Midbrain (tissue), 1 donor: ENCODE results near the gene UBFD1.
"Not testable (repeated sequence)": the region's sequence is repeated elsewhere in the genome, so short reads cannot be mapped to it uniquely, and the experiment has no call there.

Experiments
- DNase-seq: peaks from one replicate; lab custom pipeline; 2025; lab: John Stamatoyannopoulos, UW

The UBFD1 gene

DNA sequence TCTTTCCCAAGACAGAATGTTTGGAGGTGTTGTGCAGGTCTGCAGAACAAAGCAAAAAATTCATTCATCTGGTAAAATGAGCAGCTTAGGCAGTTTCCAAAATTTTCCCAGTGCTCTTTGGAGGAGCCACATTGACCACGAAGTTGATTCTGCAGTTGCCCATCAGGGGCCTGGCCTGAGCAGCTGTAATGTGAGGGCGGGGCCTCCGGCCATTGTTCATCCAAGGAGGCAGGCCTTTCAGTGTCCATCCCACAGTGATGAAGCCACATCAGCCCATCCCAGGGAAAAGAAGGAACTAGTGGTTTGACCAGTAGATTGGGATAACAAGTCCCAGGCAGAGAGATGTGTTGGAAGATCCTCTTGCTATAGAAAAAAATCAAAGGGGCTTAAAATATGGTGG is 10.1 kb downstream of the UBFD1 start:
- DNase-seq = no peak

DNA sequence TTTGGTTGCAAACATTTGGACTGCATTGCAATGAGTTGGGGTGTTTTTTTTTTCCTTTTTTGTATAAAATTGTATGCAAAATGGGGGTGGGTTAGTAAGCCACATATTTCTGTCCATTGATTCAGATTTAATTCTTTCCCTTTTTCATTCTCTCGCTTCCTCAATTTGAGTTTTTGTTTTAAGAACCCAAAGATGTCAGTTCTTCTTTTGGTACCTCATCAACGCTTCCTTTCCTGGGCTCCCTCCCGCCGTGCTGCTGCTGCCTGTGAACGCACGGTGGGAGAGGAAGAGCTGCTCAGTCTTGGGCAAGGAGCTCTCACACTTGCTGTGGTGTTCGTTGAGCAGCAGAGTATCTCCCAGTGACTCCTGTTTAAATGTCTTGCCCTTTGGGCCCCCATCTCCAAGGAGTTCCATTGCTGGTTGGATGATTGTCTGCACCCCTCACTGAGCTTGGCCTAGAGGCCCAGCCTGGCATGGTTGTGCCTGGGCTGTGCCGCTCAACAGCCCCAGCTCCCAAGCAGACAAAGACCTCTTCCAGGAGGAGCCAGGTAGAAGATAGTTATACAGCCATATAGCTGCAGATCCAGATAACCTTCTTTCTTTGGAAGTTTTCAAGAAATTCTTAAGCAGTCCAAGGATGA is 13.6 kb downstream of the UBFD1 start:
- no peak for DNase-seq

- DNase-seq = no peak
These were observed 14.4 kb downstream of the UBFD1 start for GRCh38 chr16:23571895-23572294.

GRCh38 chr16:23572394-23572793 is 14.9 kb downstream of the UBFD1 start:
- no peak for DNase-seq

- no peak for DNase-seq
These were observed 16.3 kb downstream of the UBFD1 start for GRCh38 chr16:23573817-23574216.

DNA sequence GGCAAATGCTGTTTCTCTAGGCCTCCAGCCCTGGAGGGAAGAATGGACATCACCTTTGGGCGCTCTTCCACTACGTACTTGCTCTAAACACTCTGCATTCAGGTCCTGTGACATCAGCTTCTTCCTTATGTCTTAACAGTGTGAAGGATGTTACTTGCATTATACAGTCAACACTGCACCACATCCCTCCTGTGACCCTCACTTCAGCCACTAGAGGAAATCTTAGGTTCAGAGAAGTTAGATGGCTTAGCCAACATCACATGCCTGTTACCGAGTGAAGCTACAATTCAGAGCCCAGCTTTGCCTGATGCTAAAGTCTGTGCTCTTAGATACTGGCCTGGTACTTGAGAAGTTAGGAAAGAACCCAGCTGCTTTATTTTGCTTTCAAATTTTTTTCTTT is 18.3 kb downstream of the UBFD1 start:
- DNase-seq = no peak

DNA sequence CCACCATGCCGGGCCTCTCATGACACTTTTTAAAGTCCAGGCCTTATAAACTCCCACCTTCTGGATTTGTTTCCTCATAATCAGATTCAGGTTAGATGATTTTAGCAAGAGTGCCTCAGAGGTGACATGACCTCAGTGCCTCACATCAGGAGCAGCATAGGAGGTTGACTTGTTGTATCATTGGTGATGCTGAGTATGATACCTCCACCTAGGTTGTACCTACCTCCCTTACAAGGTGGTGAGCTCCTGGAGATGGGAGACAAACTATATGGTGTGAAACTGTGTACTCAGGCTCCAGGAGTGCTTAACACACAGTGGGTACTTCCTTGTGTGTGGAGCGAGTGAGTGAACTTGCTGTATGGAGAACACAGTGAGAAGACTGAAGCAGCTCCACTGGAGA is 20.0 kb downstream of the UBFD1 start:
- no peak for DNase-seq

DNA sequence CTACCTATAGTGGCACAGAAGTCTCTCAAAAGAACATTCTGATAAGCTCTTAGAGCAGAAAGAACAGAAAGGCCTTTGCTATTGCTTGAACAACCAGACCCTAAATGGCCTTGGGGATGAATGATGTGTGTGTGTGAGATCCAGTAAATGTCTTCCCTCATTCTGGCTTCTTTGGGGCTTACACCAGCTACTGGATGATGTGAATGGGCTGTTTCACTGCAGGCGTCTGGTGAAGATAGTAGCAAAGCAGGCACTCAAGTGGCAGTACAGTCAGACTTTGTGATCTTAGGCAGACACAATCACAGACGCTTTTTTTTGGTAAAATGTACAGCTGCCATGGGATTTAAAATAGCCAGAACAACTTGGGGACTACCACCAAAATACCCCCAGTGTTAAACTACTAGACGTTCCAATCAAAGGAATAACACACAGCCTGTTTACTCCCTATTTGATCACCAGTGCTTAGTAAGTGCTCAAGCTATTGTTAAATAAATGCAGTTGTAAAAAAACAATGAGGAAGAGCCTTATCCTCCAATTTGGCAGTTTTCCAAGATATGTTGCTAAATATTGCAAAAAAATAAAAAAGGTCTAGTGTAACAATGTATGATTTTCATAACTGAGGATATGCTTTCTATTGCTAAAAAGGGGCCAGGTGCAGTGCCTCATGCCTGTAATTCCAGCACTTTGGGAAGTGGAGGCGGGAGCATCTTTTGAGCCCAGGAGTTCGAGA is 20.7 kb downstream of the UBFD1 start:
- DNase-seq = no peak

- no peak for DNase-seq
These were observed 21.8 kb downstream of the UBFD1 start for GRCh38 chr16:23579371-23579770.

- DNase-seq = no peak
These were observed 22.9 kb downstream of the UBFD1 start for GRCh38 chr16:23580391-23580790.

DNA sequence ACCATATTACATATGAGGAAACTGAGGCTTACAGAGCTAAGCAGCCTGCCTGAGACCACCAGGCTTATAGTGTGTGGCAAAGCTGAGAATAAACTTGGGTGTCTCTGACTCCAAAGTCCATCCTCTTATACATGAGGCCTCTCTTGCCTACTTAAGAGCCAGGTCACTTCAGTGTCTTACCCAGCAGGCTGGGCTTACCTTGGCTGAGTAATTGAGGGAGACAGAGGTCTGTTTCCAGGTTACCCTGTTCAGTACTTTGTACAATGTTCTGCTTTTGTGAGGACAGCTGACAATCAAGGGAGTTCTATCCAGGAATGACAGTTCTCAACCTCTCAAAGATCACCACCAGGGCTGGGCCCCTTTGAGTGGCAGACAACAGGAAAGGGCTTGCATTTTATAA is 24.2 kb downstream of the UBFD1 start:
- no peak for DNase-seq

DNA sequence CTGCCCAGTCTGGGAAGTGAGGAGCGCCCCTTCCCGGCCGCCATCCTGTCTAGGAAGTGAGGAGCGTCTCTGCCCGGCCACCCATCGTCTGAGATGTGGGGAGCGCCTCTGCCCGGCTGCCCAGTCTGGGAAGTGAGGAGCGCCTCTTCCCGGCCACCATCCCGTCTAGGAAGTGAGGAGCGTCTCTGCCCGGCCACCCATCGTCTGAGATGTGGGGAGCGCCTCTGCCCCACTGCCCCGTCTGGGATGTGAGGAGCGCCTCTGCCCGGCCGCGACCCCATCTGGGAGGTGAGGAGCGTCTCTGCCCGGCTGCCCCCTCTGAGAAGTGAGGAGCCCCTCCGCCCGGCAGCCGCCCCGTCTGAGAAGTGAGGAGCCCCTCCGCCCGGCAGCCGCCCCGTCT is 25.7 kb downstream of the UBFD1 start:
- not testable (repeated sequence) for DNase-seq

DNA sequence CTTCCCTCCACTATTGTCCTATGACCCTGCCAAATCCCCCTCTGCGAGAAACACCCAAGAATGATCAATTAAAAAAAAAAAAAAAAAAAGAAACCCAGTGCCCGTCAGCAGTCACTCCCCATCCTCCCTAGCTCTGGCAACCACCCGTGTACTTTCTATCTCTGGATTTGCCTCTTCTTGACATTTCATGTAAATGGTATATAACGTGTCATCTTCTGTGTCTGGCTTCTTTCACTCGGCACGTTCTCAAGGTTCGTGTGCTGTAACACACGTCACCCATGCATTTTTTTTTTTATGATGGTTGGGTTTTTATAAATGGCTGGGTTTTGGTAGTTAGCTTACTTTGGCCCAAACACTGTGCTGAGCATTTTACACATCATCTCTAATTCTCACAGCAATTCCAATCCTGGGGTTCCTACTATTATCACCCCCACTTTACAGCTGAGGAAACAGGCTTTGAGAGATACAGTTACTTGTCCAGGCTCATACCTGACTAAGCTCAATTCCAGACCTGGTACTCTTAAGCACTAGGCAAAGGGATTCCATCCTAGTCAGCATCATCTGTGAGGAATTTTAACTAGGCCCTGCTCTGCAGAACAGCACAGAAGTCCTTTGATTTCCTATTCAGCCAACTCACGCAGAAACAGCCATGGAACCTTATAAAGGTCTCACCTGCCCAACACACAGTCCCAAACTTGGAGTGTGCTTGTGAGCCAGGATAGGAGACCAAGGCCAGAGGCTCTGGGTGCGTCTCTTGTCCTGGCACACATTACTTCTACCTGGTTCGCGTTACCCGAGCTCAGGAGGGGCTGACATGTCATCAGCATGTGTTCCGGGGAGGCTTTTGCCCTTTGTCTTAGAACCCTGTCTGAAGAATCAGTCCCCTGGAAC is 26.9 kb downstream of the UBFD1 start:
- DNase-seq = no peak

- DNase-seq = no peak
These were observed 30.2 kb downstream of the UBFD1 start for GRCh38 chr16:23587726-23588125.

- no peak for DNase-seq
These were observed 32.7 kb downstream of the UBFD1 start for GRCh38 chr16:23590181-23590580.

GRCh38 chr16:23594186-23594585 is 36.7 kb downstream of the UBFD1 start:
- DNase-seq = no peak

DNA sequence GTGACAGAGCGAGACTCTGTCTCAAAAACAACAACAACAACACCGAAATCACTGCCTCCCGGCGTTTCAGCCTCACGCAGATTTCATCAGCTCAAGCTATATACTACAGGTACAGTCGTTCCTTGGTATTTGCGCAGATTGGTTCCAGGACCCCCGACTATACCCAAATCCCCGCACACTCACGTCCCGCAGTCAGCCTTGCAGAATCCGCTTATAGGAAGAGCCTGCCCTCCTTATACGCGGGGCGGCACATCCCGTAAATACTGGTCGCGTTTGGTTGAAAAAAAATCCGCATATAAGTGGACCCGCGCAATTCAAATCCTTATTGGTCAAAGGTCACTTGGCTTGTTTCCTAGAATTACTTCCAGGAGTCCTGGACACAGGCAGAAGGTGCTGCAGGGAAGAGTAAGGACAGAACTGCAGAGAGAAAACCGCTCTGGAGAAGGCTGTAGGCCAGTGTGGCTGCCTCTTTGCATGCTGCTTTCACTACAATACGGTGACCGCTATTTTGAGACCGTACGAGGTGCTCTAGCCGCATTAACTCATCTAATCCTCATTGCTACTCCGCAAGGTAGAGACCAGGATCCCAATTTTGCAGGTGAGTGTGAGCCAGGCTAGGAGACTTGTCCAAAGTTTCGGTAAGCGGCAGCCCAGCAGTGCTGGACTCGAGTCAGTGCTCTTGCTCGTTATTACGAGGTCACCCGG is 37.9 kb downstream of the UBFD1 start:
- DNase-seq = no peak

DNA sequence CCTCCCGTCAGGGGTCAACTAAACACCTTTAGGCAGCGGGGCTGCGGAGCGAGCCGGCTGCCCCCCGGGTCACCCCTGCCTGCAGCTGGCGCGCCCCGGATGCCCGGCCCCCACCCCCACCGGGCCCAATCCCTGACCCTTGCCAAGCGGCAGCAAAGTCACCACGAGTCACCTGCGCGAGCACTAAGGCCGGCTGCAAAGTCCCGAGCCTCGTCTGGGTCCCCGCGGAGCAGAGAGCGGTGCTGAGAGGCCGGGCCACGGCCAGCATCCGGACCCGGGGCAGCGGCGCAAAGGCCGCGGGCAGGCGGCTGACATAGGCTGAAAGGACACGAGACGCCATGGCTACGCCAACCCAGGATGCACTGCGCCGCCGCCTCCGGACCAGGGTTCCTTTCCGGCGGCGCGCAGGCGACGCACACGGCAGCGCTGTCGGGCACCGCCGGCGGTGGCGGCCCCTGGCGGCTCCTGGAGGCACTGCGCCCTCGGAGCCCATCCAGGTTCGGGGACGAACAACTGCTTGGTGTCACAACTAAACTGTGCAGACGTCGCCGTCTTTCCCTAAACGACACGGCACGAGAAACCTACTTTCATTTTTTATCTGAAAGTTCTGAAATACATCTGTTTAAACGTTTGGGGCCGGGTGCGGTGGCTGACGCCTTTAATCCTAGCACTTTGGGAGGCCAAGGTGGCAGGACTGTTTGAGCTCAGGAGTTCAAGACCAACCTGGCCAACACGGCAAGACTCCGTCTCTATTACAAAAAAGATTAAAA is 38.6 kb downstream of the UBFD1 start, which contains the start of gene NDUFAB1:
Gene NDUFAB1 (minus strand): TSS at position 366 of the 770 bp plus-strand sequence. CDS start 26 bp downstream, at position 340.
- DNase-seq = peak; percentile 93

DNA sequence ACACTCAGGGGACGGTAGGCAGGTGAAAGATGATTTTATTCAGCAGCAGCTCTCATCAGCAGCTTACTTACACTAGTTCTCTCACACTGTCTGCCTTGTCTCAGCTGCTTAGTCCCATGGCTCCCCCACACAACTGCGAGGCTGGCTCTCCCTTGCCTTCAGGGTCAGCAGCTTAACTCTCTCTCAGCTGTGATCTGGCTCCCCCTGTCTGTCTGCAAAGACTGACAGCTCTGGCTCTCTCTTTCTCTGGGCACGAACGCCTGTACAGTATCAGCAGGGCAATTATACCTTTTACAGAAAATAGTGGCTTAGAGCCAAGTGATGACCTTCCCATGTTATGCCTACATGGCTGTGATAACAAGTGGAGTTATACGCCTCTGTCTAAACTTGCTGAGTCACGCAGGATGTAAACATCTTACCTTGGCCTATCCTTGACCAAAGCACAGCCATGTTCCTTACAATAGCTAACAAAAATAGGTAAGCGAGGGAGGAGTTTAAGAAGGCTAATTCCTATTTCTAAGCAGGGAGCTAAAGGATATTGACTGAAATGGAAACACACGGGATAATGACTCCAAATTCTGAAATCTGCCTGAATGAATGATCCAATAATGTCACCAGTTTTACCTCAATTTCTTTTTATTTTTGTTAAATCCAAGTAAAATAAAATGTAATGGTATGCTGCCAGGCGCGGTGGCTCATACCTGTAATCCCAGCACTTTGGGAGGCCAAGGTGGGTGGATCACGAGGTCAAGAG is 39.7 kb downstream of the UBFD1 start:
- DNase-seq = no peak

- DNase-seq = no peak
These were observed 50.2 kb downstream of the UBFD1 start for GRCh38 chr16:23607726-23608125.

DNA sequence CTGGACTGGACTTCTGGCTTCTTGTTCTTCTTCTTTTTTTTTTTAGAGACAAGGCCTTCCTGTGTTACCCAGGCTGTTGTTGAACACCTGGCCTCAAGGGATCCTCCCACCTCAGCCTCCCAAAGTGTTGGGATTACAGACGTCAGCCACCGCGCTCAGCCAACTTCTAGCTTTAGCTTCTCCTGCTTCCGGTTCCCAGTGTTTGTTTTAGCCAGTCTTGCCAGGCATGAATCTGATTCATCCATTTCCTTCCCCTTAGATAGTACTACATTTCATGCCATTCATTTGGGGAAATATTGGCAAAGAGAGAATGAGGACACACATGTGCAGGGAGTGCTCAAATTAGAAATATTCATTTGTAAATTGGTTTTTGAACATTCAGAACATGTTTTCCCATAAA is 50.7 kb downstream of the UBFD1 start:
- DNase-seq = no peak
